Stomach (tissue), 4 donors: ENCODE measurements around the gene AK1.

Experiments used
- CTCF ChIP-seq, 7 experiments: fragments of 450-650 bp in 4 of 7; fragments of 200-600 bp in 3 of 7; sonication (generic) in 3 of 7; IDR thresholded peaks; one replicate each; pipeline ENCODE4 v1.5.1; 2016 to 2019; ENCODE audit warnings: antibody characterized with exemption in 7 of 7, control low read depth in 2 of 7, mild to moderate bottlenecking in 1 of 7
- EP300 ChIP-seq: sonication (generic); formaldehyde crosslinking; IDR thresholded peaks from one replicate; pipeline ENCODE4 v1.6.1; 2017; ENCODE audit warnings: antibody characterized with exemption
- POLR2A ChIP-seq, 4 donors: fragments of 450-650 bp; IDR thresholded peaks; one replicate each; pipeline ENCODE4 v1.6.1; 2016; ENCODE audit warnings: antibody characterized with exemption in 4 of 4, control low read depth in 2 of 4, mild to moderate bottlenecking in 1 of 4, moderate library complexity in 1 of 4
- POLR2AphosphoS5 ChIP-seq, 3 donors: sonication (generic); formaldehyde crosslinking; IDR thresholded peaks; one replicate each; pipeline ENCODE4 v1.6.1; 2016; ENCODE audit warnings: antibody characterized with exemption in 3 of 3

GRCh38 chr9:127926906-127927200, 49.4 kb upstream of the AK1 start:
- TF ChIP-seq CTCF (IDR thresholded peaks at IDR 0.05) (no peak), EP300 (no peak), POLR2AphosphoS5 (IDR thresholded peaks at IDR 0.05) (no peak), POLR2A (IDR thresholded peaks at IDR 0.05) (no peak)
